AG09319 (cell line): ENCODE results near the gene CPNE4.

Experiments used
- DNase-seq: peaks from one replicate; pipeline ENCODE4 v3.0.0-alpha.2; 2010; ENCODE audit warnings: low read depth; ENCODE audit errors: extremely low read depth
- CTCF ChIP-seq: IDR thresholded peaks from 2 replicates; pipeline ENCODE4 v1.5.1; 2011; ENCODE audit warnings: low read depth, mild to moderate bottlenecking, inconsistent platforms, low read length, moderate library complexity

Gene CPNE4

GRCh38 chr3:131716943-131717342 is 317.9 kb downstream of the CPNE4 start:
- TF ChIP-seq CTCF: no peak
- DNase-seq: no peak

- no peak for DNase-seq
- no peak for TF ChIP-seq CTCF
Measured at GRCh38 chr3:131716007-131716406, 318.8 kb downstream of the CPNE4 start.

DNA sequence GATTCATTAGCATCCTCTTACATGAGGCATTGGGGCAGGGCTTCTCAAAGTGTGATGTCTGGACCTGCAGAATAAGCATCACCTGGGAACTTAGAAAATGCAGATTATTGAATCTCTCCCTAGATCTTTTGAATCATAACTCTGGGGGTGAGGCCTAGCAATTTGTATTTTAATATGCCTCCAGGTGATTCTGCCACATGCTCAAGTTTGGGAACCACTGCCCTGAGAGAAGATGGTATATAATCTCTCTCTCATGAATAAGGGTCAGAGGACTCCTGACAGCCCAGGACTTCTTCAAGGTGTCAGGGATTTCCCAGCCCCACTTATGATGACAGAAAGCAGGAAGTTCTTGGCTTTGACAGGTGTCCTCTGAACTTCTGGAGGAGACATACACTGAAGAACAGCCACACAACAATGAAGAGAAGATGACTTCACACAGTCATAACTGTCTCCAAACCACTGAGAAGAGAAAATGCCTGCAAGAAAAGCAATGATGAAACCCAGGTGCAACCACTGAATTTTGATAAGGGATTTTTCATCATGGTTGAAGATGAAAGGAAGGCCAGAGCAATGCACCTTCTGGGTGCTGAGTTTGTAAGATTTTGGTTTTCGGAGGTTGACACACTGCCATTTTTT is 320.1 kb downstream of the CPNE4 start:
- no peak for DNase-seq
- TF ChIP-seq CTCF: no peak

GRCh38 chr3:131713416-131714123 is 321.2 kb downstream of the CPNE4 start:
- no peak for DNase-seq
- no peak for TF ChIP-seq CTCF

DNA sequence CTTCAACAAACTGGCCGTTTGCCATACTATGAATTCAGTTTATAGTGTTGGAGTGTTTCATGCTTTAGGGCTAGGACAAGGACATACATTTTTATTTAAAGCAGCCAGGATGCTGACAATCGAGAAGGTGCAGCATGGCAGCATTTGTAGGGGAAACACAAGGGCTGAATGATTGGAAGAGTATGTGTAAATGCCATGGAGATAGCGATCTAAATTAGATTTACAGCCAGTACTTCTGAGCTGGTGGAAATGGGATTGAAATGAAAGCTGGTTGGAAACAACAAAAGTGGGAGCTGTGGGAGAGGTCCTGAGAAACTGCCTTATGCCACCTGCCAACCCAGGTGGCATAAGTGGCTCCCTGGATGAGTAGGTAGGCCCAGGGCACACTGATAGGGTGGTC is 322.2 kb downstream of the CPNE4 start:
- no peak for TF ChIP-seq CTCF
- no peak for DNase-seq

- no peak for DNase-seq
- TF ChIP-seq CTCF: no peak
Measured at GRCh38 chr3:131711114-131711768, 323.6 kb downstream of the CPNE4 start.

DNA sequence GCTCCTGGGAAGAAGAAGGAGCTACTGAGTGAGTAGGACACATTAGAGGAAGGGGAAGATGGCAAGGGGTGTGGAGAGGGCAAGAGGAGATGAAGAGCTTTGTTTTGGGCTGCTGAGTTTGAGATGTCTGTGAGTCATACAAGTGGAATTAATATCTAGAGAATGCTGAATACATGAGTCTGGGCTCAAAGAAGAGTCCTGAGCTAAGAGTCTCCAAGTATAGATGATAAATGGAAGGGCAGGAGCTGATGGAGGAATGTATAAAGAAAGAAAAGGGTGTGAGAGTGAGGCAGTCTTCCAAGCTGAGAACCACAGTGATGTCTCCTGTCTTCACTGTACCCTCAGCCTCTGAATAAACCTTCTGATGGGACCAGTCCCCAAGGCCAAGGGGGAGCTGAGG is 326.6 kb downstream of the CPNE4 start:
- no peak for TF ChIP-seq CTCF
- no peak for DNase-seq
